ENCODE results near the gene PTPN14. TPM values are rescaled to one million over a fixed set of nuclear protein-coding genes. Genes with fewer than 3 reads are reported as not detected.

The PTPN14 gene
- total RNA-seq, 2 donors from 2014 or later = 13.5 to 23.5 TPM

DNA sequence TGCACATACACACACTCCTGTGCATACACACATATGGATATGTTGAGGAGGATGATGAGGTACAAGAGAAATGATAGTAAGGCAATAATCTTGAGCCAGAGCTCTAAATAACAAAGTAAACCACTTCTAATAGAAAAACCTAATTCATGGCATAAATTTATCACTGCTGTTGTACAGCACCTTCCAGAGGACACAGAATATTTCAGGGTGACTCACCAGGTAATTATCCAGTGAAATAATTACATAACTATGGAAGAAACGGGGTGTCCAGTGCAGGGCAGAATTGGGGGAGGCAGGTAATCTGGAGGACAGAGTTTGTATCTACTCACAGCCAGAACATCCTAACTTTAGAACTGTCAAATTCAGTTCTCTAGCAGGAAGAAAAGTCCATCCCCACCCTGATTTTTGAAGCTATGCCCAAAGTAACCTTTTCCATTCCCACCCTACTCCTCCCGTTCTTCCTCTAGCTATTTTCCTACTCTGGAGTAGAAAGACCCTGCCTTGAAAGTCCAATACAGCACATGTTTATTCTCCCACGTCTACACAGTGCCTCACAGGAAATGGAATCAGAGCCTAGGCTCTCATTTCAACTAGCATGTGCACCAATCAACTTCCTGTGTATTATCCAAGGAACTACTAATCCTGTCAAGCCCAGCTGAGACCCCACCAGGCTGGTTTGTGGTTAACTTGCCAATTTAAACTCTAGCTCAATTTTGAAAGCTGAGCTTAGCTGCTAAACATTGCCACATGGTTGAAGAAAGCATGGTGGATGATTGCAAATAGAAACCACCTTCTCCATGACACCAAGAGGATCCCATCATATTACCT, 96.6 kb downstream of the PTPN14 start:
- peaks cover 2 to 4% of the 10 kb centered on the region in 2 donors for H3K36me3 Mint-ChIP-seq (ENCODE audit: insufficient read depth in 2 of 2)
- H3K4me1 Mint-ChIP-seq (ENCODE audit: low read depth) = peaks cover 60% of the 10 kb centered on the region
- no peak overlapping the region for H3K27ac Mint-ChIP-seq
- ATAC-seq (replicated peaks in 1 of 2) (no peak), DNase-seq (no peak)
- H3K9me3 Mint-ChIP-seq = no peaks in the 10 kb centered on the region
- peaks cover 15% of the 10 kb centered on the region for H3K27me3 Mint-ChIP-seq (ENCODE audit: low read depth)
- no peak overlapping the region for H3K4me3 Mint-ChIP-seq

DNA sequence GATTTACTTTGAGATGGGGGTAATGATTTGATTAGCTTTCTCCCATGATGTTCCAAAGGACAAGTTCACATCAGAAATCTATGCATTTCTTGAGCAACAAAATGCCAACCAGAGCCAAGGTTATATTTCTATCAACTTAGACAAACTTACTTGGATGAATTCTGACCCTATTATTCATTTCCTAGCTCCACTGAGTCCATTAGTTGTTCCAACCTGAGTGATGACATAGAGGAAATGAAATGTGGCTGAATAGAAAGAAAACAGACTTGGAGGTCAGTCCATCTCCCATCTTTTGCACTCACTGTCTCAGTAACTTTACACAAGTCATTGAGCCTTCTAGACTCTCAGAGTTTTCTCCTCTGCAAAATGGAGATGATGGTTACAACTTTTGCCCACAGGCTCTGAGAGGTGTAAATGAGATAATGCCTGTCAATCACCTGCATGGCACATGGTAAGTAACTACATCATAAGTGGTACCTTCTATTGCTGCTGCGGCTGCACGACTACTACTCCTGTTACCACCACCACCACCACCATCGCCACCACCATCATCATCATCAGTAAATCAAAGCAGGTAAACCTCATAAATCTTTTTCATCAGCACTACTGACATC, 98.2 kb downstream of the PTPN14 start:
- H3K36me3 Mint-ChIP-seq (ENCODE audit: insufficient read depth in 2 of 2) = peaks cover 4 to 7% of the 10 kb centered on the region in 2 donors
- ATAC-seq (replicated peaks in 1 of 2) (no peak), DNase-seq (no peak)
- no peak overlapping the region for H3K4me3 Mint-ChIP-seq
- peaks cover 73% of the 10 kb centered on the region for H3K4me1 Mint-ChIP-seq (ENCODE audit: low read depth)
- peaks cover 15% of the 10 kb centered on the region for H3K27me3 Mint-ChIP-seq (ENCODE audit: low read depth)
- H3K27ac Mint-ChIP-seq = no peak overlapping the region
- H3K9me3 Mint-ChIP-seq = no peaks in the 10 kb centered on the region

DNA sequence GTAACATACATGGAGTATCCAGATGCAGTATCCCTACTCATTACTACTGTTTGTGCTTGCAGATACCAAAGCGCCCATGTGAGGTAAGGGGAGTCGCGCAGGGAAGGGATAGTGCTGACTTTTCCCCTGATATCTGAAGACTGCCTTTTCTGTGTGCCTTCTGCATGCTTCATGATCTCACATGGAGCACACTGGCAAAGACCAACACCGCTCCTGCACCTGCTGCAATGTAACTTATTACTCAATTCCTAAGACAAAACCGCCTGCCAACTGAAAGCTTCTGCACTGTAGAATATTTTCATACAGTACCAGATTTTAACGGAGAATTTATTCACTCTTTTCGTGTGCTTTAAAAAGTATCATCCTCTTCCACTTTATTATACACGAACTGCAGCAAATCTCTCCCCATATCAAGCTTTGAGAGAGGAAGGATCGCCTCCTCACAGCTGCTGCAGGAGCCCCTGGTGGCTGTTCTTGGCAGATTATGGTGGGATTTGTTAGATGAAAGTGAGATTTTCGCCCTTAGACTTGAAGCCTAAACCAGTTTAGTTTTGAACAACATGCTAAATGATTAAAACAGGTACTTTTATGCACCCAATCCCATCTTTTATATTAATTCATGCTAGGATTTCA, 99.1 kb downstream of the PTPN14 start:
- no peaks in the 10 kb centered on the region for H3K9me3 Mint-ChIP-seq
- peaks cover 15% of the 10 kb centered on the region for H3K27me3 Mint-ChIP-seq (ENCODE audit: low read depth)
- no peak overlapping the region for H3K27ac Mint-ChIP-seq
- ATAC-seq (replicated peaks in 1 of 2) = no peak
- DNase-seq = no peak
- H3K4me1 Mint-ChIP-seq (ENCODE audit: low read depth) = peaks cover 82% of the 10 kb centered on the region
- H3K36me3 Mint-ChIP-seq (ENCODE audit: insufficient read depth in 2 of 2) = peaks cover 4 to 7% of the 10 kb centered on the region in 2 donors
- H3K4me3 Mint-ChIP-seq = peak overlapping the region; percentile 8 to 62

DNA sequence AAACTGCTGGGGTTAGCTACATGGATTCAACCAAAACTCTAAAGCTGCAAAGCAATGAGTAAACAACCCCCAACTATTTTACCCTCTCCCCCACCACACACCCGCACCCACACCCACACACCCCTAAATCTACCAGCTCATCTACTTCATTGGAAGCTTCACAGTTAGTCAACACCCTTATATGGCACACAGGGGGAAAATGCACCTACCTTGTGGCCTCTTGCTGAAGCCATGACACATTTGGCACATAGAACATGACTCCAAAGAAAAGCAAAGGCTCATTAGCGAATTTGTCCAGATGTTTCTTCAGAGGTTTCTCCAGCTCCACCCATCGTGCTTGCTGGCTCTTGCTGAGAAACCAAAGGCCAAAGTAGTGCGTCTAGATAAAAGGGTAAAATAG, 99.8 kb downstream of the PTPN14 start:
- no peak overlapping the region for H3K27ac Mint-ChIP-seq
- peaks cover 15% of the 10 kb centered on the region for H3K27me3 Mint-ChIP-seq (ENCODE audit: low read depth)
- peaks cover 86% of the 10 kb centered on the region for H3K4me1 Mint-ChIP-seq (ENCODE audit: low read depth)
- peaks cover 4 to 7% of the 10 kb centered on the region in 2 donors for H3K36me3 Mint-ChIP-seq (ENCODE audit: insufficient read depth in 2 of 2)
- DNase-seq (peak; percentile 68 to 76), ATAC-seq (replicated peaks in 1 of 2) (peak; percentile 93 to 95)
- peak overlapping the region; percentile 8 to 62 for H3K4me3 Mint-ChIP-seq
- no peaks in the 10 kb centered on the region for H3K9me3 Mint-ChIP-seq

DNA sequence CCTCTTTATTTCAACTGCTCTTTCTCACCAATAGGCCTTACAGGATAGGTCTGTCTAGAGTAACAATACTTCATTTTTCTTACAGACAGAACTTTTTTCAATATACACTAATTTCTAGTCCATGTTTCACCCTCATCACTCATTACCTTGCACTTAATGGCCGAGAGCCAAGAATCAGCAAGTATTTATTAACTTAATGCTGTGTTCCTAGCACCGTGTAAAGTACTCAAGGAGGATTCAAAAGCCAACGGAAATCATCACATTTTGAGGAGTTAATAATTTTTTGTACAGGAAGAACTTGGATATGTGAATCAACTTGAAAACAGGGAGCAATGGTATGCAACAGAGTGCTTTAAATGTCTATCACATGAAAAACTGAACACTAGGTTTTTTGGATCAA, 102.0 kb downstream of the PTPN14 start:
- no peak overlapping the region for H3K4me3 Mint-ChIP-seq

DNA sequence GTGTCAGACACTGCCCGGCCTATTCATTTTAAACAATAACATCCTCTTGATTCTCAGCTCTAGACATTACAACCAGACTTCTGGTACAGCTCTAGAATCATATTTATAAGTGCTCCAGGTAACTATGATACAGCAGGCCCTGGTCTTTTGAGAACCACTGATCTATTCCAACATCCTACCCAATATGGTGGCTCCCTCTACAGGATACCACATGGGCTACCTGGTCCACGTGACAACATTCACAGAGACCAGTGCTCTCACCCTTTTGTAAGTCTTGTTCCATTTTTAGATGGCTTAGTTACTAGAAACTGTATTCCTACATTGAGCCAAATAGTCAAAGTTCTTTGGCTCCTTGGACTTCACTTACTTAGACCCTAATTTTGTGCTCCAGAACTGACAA, 102.9 kb downstream of the PTPN14 start:
- H3K27me3 Mint-ChIP-seq (ENCODE audit: low read depth) = peaks cover 8% of the 10 kb centered on the region
- H3K36me3 Mint-ChIP-seq (ENCODE audit: insufficient read depth in 2 of 2) = peaks cover 4 to 7% of the 10 kb centered on the region in 2 donors
- H3K4me1 Mint-ChIP-seq (ENCODE audit: low read depth) = peaks cover 89% of the 10 kb centered on the region
- no peak overlapping the region for H3K27ac Mint-ChIP-seq
- H3K9me3 Mint-ChIP-seq = no peaks in the 10 kb centered on the region
- H3K4me3 Mint-ChIP-seq = no peak overlapping the region
- DNase-seq = no peak
- no peak for ATAC-seq (replicated peaks in 1 of 2)

More for the DNA sequence above, 102.0 kb downstream of the PTPN14 start:
- peaks cover 87% of the 10 kb centered on the region for H3K4me1 Mint-ChIP-seq (ENCODE audit: low read depth)
- no peaks in the 10 kb centered on the region for H3K9me3 Mint-ChIP-seq
- H3K27ac Mint-ChIP-seq = no peak overlapping the region
- DNase-seq (no peak), ATAC-seq (replicated peaks in 1 of 2) (no peak)
- peaks cover 8% of the 10 kb centered on the region for H3K27me3 Mint-ChIP-seq (ENCODE audit: low read depth)
- peaks cover 4 to 7% of the 10 kb centered on the region in 2 donors for H3K36me3 Mint-ChIP-seq (ENCODE audit: insufficient read depth in 2 of 2)

DNA sequence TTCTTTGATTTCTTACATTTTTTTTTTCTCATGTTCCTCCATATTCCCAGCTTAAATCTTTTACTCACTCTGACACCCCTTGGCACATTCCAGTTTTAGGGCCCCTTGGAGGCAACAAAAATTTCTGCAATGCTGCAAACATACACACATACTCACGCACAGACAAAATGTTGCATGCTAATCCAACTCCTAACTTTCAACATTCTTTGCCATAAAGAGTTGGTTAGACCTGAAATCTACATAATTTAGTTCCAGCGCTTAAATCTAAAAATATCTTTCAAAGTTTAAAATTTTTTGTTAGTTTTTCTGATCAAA, 103.9 kb downstream of the PTPN14 start:
- no peak overlapping the region for H3K4me3 Mint-ChIP-seq
- peaks cover 4 to 5% of the 10 kb centered on the region in 2 donors for H3K36me3 Mint-ChIP-seq (ENCODE audit: insufficient read depth in 2 of 2)
- DNase-seq (no peak), ATAC-seq (replicated peaks in 1 of 2) (no peak)
- H3K27me3 Mint-ChIP-seq (ENCODE audit: low read depth) = no peaks in the 10 kb centered on the region
- H3K27ac Mint-ChIP-seq = peak overlapping the region; percentile 82
- H3K4me1 Mint-ChIP-seq (ENCODE audit: low read depth) = peaks cover 89% of the 10 kb centered on the region
- no peaks in the 10 kb centered on the region for H3K9me3 Mint-ChIP-seq

DNA sequence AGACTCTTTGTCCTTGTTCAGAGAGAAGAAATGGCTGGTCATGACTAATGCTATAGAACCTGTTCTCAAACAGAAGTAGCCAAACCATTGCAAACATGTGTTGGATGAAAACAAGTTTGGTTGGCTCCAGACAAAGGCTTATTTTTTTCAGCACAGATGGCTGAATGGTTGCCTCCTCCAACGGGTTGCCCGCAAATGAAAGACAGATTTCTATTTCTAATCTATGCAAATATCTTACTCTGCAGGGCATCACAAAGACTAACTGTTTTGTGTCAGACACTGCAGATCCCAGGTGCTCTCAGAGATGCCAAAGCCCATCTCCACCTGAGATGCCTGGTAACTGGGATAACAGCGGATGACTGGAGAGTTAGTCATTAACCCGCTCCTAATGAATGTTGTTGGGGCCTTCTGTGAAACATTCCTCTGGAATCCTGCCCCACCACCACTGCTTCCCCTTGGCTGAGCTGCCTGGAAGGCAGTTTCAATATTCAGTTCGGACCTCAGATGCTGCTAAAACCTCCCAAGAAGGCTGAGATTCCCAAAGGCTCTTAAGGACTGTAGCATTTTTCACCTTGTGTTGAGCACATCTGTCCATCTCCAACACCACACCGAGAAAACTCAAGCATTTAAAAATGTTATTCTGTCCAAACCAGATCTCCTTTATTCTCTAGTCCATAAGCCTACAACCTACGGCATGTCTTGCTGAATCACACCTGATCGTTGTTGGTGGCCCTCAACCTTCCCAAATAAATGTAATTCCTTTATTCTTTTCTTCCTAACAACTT, 104.4 kb downstream of the PTPN14 start:
- Mint-ChIP-seq H3K36me3 (ENCODE audit: insufficient read depth in 2 of 2) (peaks cover 4 to 5% of the 10 kb centered on the region in 2 donors), H3K4me1 (ENCODE audit: low read depth) (peaks cover 83% of the 10 kb centered on the region), H3K9me3 (no peaks in the 10 kb centered on the region), H3K27ac (peak overlapping the region; percentile 95), H3K4me3 (peak overlapping the region in 1 of 2 donors; percentile 51), H3K27me3 (ENCODE audit: low read depth) (no peaks in the 10 kb centered on the region)
- no peak for ATAC-seq (replicated peaks in 1 of 2)
- no peak for DNase-seq

DNA sequence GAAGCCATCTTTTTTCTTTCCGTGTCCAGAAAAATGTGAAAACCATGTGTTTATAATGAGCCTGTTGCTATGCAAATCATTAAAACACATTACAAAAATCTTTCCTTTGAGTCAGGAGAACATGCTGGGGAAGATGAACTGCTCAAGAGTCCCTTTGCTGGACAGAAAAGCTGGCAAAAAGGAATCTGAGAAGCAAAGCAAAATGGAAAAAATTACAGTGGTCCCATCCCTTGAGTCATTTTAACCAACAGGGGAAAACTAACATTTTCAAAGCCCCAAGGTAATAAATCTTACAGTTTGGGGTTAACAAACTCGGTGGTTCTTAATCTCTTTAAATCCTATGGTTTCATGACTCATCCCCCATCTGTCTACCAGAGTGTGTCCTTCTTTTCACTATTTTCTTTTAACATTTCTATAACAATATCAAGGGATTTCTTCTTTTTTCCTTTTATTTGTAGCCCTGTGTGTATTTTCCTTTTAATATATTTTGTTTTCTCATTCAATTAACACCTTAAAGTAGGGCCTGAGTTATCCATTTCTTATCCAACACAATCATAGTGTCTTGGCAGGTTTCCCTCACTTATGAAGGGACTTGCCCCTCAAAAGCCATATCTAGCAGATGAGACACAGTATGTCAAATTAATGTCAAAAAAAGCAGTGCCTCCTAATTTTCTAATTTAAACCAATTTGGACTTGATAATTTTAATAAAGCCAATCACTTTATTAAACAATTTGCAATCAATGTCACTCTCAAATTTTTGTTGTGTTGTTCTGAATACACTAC, 105.4 kb downstream of the PTPN14 start:
- no peaks in the 10 kb centered on the region for H3K27me3 Mint-ChIP-seq (ENCODE audit: low read depth)
- H3K36me3 Mint-ChIP-seq (ENCODE audit: insufficient read depth in 2 of 2) = peaks cover 2 to 5% of the 10 kb centered on the region in 2 donors
- no peaks in the 10 kb centered on the region for H3K9me3 Mint-ChIP-seq
- peak overlapping the region; percentile 95 for H3K27ac Mint-ChIP-seq
- H3K4me3 Mint-ChIP-seq = peak overlapping the region; percentile 38 to 56
- DNase-seq (no peak), ATAC-seq (replicated peaks in 1 of 2) (peak; percentile 67 to 71)
- peaks cover 83% of the 10 kb centered on the region for H3K4me1 Mint-ChIP-seq (ENCODE audit: low read depth)

DNA sequence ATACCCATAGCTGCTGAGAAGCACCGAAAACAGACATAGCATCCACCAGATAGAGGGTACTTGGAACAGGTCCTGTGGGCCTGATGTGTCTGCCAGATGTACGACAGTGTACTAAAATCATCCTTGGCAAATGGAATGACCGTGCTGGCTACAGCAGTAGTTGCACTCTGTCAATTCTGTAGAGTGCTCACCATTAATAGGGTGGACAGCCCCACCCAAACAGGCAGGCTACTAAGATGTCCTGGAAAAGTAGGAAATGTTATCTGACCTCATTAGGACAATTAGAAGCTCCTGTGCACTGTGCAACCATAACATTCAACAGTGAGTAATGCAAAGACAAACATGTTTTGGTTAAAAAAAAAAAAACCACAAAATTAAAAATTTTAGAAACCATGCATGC, 106.2 kb downstream of the PTPN14 start:
- no peak for DNase-seq
- H3K4me1 Mint-ChIP-seq (ENCODE audit: low read depth) = peaks cover 85% of the 10 kb centered on the region
- peak overlapping the region; percentile 95 for H3K27ac Mint-ChIP-seq
- H3K4me3 Mint-ChIP-seq = no peak overlapping the region
- H3K27me3 Mint-ChIP-seq (ENCODE audit: low read depth) = no peaks in the 10 kb centered on the region
- no peak for ATAC-seq (replicated peaks in 1 of 2)
- H3K9me3 Mint-ChIP-seq = no peaks in the 10 kb centered on the region
- peaks cover 2 to 5% of the 10 kb centered on the region in 2 donors for H3K36me3 Mint-ChIP-seq (ENCODE audit: insufficient read depth in 2 of 2)

DNA sequence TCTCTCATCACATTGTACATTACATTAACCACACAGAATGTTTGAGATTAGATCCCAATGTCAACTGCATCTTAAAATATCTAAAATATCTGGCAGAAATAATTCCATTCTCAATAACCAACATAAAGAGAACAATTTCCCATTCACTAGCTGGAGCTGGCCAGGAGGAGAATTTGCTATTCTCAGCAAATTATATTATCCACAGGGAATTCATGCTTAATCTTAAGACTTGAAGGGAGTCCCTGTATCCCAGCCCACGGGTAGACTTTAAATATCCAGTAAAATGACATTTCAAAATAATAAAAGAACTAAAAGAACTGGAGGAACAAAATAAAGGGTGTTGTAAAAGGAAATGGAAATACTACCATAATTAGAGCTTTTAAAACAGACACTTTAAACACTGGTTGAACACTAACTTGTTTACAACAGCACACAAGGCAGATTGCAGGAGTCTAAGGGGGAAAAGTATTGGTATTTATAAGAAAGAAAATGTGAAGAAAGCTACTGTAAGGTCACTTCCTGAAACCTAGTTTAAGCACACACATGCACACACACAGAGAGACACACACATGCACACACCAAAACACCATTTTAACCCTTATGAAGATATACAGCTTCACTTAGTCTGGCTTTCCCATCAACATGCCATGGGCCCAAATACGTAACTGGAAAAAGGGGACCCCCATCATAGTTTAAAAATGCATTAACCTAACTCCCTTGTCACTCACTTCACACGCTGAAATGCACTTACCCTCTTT, 107.0 kb downstream of the PTPN14 start:
- ATAC-seq (replicated peaks in 1 of 2) (no peak), DNase-seq (no peak)
- H3K27ac Mint-ChIP-seq = peak overlapping the region; percentile 78
- peaks cover 2 to 4% of the 10 kb centered on the region in 2 donors for H3K36me3 Mint-ChIP-seq (ENCODE audit: insufficient read depth in 2 of 2)
- H3K27me3 Mint-ChIP-seq (ENCODE audit: low read depth) = no peaks in the 10 kb centered on the region
- peaks cover 92% of the 10 kb centered on the region for H3K4me1 Mint-ChIP-seq (ENCODE audit: low read depth)
- no peaks in the 10 kb centered on the region for H3K9me3 Mint-ChIP-seq
- no peak overlapping the region for H3K4me3 Mint-ChIP-seq

DNA sequence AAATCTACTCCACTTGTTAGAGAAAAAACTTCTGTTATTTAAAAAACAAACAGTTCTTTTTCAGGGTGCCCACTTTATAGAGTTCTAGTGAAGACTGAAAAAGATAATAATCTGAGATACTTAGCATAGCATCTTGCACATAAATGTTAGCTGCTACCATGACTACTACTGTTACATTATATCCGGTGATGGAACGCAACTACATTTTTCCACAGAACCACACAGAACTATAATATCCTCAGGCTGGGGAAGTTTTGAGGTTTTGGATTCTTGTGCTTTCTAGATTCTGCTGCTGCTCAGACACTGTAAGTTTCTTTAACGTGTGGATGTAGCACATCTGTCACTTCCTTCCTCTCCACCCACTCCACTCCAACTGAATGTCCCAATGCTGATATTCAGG, 110.3 kb downstream of the PTPN14 start:
- Mint-ChIP-seq H3K27me3 (ENCODE audit: low read depth) (no peaks in the 10 kb centered on the region), H3K9me3 (no peaks in the 10 kb centered on the region), H3K36me3 (ENCODE audit: insufficient read depth in 2 of 2) (peaks cover 3 to 4% of the 10 kb centered on the region in 2 donors), H3K27ac (peak overlapping the region; percentile 100), H3K4me3 (peak overlapping the region; percentile 56 to 83), H3K4me1 (ENCODE audit: low read depth) (peaks cover 81% of the 10 kb centered on the region)
- no peak for DNase-seq
- peak; percentile 32 to 50 for ATAC-seq (replicated peaks in 1 of 2)

Measured in activated T-cell treated with anti-CD3 and anti-CD28 coated beads, Interleukin-2, amount 50 U/mL, for 72 hours (primary cell).